Mononuclear cell (primary cell): Measurements from ENCODE around the gene PRKCB. TPM values are rescaled to one million over a fixed set of nuclear protein-coding genes. Genes with fewer than 3 reads are reported as not detected.
"Not testable (repeated sequence)": the region's sequence is repeated elsewhere in the genome, so short reads cannot be mapped to it uniquely, and the experiment has no call there.

ENCODE experiments used
- H3K27me3 ChIP-seq: 2 replicates; pipeline ENCODE4 v1.6.0; 2011; ENCODE audit warnings: low read length, control low read depth; ENCODE audit not compliant: insufficient read depth
- H3K4me1 ChIP-seq: 2 replicates; pipeline ENCODE4 v1.5.1; 2011; ENCODE audit warnings: mild to moderate bottlenecking, low read length, control low read depth; ENCODE audit not compliant: insufficient read depth
- H3K4me3 ChIP-seq: 2 replicates; pipeline ENCODE4 v1.5.1; 2011; ENCODE audit warnings: mild to moderate bottlenecking, low read length, moderate library complexity
- H3K9me3 ChIP-seq: 2 replicates; pipeline ENCODE4 v1.5.1; 2011; ENCODE audit warnings: low read depth, mild to moderate bottlenecking, control low read depth, low read length
- total RNA-seq: library from RNA; depleted of rRNA; stranded (reverse); fragments of >200 nt; gene quantifications from one replicate; pipeline ENCODE4 v1.2.3, GENCODE V29; 2012

Gene PRKCB
- total RNA-seq, 1 donor, result 110 TPM

- Histone ChIP-seq H3K9me3 (no peaks in the 10 kb centered on the region), H3K4me1 (no peaks in the 10 kb centered on the region), H3K4me3 (no peak overlapping the region), H3K27me3 (no peaks in the 10 kb centered on the region)
These were observed 367.9 kb downstream of the PRKCB start for GRCh38 chr16:24203675-24204074.

GRCh38 chr16:24204150-24204665 lies 368.4 kb downstream of the PRKCB start:
- H3K4me3 ChIP-seq, result no peak overlapping the region
- H3K4me1 ChIP-seq, result no peaks in the 10 kb centered on the region
- no peaks in the 10 kb centered on the region for H3K27me3 ChIP-seq
- H3K9me3 ChIP-seq, result no peaks in the 10 kb centered on the region

- no peaks in the 10 kb centered on the region for H3K9me3 ChIP-seq
- no peak overlapping the region for H3K4me3 ChIP-seq
- H3K4me1 ChIP-seq, result no peaks in the 10 kb centered on the region
- H3K27me3 ChIP-seq, result no peaks in the 10 kb centered on the region
These were observed 371.1 kb downstream of the PRKCB start for GRCh38 chr16:24206926-24207325.

- Histone ChIP-seq H3K4me3 (no peak overlapping the region), H3K27me3 (no peaks in the 10 kb centered on the region), H3K9me3 (no peaks in the 10 kb centered on the region), H3K4me1 (no peaks in the 10 kb centered on the region)
These were observed 372.9 kb downstream of the PRKCB start for GRCh38 chr16:24208710-24209109.

- Histone ChIP-seq H3K9me3 (no peaks in the 10 kb centered on the region), H3K4me1 (no peaks in the 10 kb centered on the region), H3K27me3 (no peaks in the 10 kb centered on the region), H3K4me3 (no peak overlapping the region)
These were observed 379.2 kb downstream of the PRKCB start for GRCh38 chr16:24214992-24215391.

GRCh38 chr16:24216961-24217360 lies 381.2 kb downstream of the PRKCB start:
- no peaks in the 10 kb centered on the region for H3K4me1 ChIP-seq
- H3K27me3 ChIP-seq, result no peaks in the 10 kb centered on the region

GRCh38 chr16:24217461-24217860 lies 381.7 kb downstream of the PRKCB start:
- Histone ChIP-seq H3K4me1 (no peaks in the 10 kb centered on the region), H3K27me3 (no peaks in the 10 kb centered on the region), H3K4me3 (no peak overlapping the region), H3K9me3 (no peaks in the 10 kb centered on the region)

More at GRCh38 chr16:24216961-24217360, 381.2 kb downstream of the PRKCB start:
- H3K4me3 ChIP-seq, result no peak overlapping the region
- H3K9me3 ChIP-seq, result no peaks in the 10 kb centered on the region

- Histone ChIP-seq H3K4me1 (no peaks in the 10 kb centered on the region), H3K27me3 (no peaks in the 10 kb centered on the region), H3K9me3 (no peaks in the 10 kb centered on the region), H3K4me3 (no peak overlapping the region)
These were observed 382.5 kb downstream of the PRKCB start for GRCh38 chr16:24218299-24218698.

GRCh38 chr16:24221219-24221618 lies 385.4 kb downstream of the PRKCB start:
- no peaks in the 10 kb centered on the region for H3K9me3 ChIP-seq
- no peaks in the 10 kb centered on the region for H3K27me3 ChIP-seq
- H3K4me3 ChIP-seq, result no peak overlapping the region
- H3K4me1 ChIP-seq, result no peaks in the 10 kb centered on the region

- Histone ChIP-seq H3K9me3 (no peaks in the 10 kb centered on the region), H3K4me3 (no peak overlapping the region), H3K4me1 (no peaks in the 10 kb centered on the region), H3K27me3 (peaks cover 2% of the 10 kb centered on the region)
These were observed 392.7 kb downstream of the PRKCB start for GRCh38 chr16:24228514-24228913.

GRCh38 chr16:24232936-24233335 lies 397.2 kb downstream of the PRKCB start:
- Histone ChIP-seq H3K27me3 (peaks cover 2% of the 10 kb centered on the region), H3K4me1 (no peaks in the 10 kb centered on the region), H3K9me3 (peaks cover 4% of the 10 kb centered on the region), H3K4me3 (no peak overlapping the region)

- Histone ChIP-seq H3K4me3 (no peak overlapping the region), H3K4me1 (no peaks in the 10 kb centered on the region), H3K27me3 (peaks cover 2% of the 10 kb centered on the region), H3K9me3 (peaks cover 10% of the 10 kb centered on the region)
These were observed 399.0 kb downstream of the PRKCB start for GRCh38 chr16:24234737-24235136.

GRCh38 chr16:24235806-24236205 lies 400.0 kb downstream of the PRKCB start:
- peaks cover 10% of the 10 kb centered on the region for H3K9me3 ChIP-seq
- no peaks in the 10 kb centered on the region for H3K27me3 ChIP-seq
- H3K4me1 ChIP-seq, result no peaks in the 10 kb centered on the region
- H3K4me3 ChIP-seq, result no peak overlapping the region

- H3K9me3 ChIP-seq, H3K4me1 ChIP-seq, H3K27me3 ChIP-seq, H3K4me3 ChIP-seq: not testable (repeated sequence)
These were observed 403.1 kb downstream of the PRKCB start for GRCh38 chr16:24238846-24239245.

- Histone ChIP-seq H3K27me3 (peaks cover 11% of the 10 kb centered on the region), H3K9me3 (no peaks in the 10 kb centered on the region), H3K4me3 (no peak overlapping the region), H3K4me1 (no peaks in the 10 kb centered on the region)
These were observed 411.3 kb downstream of the PRKCB start for GRCh38 chr16:24246911-24247607.

GRCh38 chr16:24253192-24253591 lies 417.4 kb downstream of the PRKCB start:
- H3K27me3 ChIP-seq, result peaks cover 48% of the 10 kb centered on the region
- H3K9me3 ChIP-seq, result no peaks in the 10 kb centered on the region
- no peaks in the 10 kb centered on the region for H3K4me1 ChIP-seq
- H3K4me3 ChIP-seq, result no peak overlapping the region
